Epithelial cell of prostate (primary cell): ENCODE measurements around the gene ZNF618.

ENCODE experiments used
- DNase-seq: peaks from one replicate; pipeline ENCODE4 v3.0.0-alpha.2; 2011; ENCODE audit warnings: low read depth, low spot score
- H3K27ac ChIP-seq: fragments of 450-650 bp; 2 replicates; pipeline ENCODE4 v1.5.1; 2017; ENCODE audit warnings: mild to moderate bottlenecking

ZNF618 gene

DNA sequence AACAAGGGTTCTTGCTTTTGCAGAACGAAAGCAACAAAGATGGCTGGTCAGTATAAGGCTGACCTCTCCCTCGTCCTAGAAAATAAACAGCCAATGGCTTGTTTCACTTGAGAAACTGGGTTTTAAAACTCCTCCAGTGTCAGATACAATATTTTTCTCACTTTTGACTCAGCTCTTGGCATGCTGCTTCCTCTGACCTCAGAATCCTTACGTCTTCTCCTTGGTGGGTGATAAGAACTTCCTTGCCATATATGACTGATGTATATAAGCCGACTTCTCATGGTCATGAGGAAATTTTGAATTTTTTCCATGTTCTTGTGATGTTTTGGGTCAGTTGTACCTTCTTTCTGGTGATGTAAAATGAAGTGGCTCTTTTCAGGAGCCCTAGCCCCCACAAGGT lies 3.8 kb downstream of the ZNF618 start:
- no peak overlapping the region for H3K27ac ChIP-seq

DNA sequence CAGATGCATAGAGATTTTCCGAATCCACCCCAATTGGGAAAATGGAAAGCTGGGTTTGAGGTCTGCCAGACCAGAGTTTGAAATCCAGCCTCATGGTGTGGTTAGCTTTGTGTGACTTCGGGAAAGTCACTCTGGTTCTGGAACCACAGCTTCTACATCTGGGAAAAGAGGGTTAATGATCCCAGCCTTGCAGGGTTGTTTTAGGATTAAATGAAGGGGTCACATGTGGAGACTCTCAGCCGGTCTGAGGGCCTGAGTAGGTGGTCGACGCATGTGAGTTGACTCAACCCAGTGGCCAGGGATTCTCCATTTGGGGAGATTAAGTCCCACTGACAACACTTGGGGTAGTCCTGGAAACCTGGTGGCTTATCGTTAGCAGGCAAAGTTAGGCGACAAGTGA lies 6.1 kb downstream of the ZNF618 start:
- no peak overlapping the region for H3K27ac ChIP-seq
- DNase-seq: no peak

More for the DNA sequence above, 3.8 kb downstream of the ZNF618 start:
- no peak for DNase-seq

DNA sequence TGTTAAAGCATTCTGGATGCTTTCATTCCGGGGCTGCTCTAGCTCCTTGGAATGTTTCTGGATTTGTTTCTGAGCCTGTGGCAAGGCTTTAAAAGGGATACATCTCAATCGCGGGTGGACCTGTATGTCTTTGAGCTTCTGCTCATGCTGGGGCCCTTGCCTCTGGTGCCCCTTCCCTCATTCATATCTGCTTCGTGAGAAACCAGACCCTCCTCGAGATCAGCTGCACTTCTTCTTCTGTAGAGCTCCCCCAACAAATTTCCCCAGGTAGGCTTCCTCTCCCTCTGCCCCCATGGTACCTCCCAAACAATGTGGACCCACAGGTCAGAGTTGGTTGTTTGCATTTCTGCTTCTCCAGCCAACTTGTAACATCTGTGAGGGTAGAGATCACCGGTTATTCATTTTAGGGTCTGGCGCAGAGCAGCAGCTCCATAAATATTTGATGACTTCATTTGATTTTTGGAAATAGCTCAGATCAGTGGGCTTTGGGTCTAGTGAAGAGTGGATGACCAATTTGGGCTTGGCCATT lies 6.6 kb downstream of the ZNF618 start:
- no peak for DNase-seq
- no peak overlapping the region for H3K27ac ChIP-seq

DNA sequence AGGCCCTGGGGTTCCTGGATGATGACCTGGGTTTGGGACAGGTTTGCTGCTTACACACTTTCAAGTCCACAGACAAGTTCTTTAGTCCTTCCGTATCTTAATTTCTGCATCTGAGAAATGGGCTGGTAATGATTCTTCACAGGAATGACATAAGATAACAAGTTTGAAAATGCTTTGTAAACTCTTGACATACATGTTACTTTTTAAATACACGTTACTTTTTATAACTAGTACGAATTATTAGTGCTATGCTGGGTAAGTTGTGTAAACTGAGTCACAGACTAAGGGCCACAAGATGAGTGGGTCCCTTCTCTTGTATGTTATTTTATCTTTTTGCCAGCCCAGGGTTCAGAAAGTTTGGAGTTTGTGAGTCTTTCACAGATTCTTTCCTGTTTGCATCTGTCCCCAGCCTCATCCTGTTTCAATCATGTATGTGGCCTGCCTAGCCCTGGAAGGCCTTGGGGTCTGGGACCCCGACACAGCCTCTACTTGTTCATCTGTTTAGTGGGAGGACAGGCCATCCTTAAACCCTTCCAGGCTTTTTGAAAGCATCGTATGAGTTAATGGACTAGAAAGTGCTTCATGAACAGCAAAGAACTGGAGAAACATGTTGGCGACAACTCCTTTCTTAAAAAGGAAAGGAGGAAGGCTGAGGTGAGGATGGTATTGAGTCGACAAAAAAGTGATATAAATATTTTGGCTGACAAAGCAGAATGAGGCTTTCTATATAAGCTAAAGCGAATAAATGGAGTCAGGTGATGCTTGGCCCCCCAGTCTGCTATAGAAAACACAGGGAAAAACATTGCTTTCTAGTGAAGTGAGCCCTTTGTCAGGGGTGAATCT lies 9.3 kb downstream of the ZNF618 start:
- no peak overlapping the region for H3K27ac ChIP-seq
- no peak for DNase-seq

DNA sequence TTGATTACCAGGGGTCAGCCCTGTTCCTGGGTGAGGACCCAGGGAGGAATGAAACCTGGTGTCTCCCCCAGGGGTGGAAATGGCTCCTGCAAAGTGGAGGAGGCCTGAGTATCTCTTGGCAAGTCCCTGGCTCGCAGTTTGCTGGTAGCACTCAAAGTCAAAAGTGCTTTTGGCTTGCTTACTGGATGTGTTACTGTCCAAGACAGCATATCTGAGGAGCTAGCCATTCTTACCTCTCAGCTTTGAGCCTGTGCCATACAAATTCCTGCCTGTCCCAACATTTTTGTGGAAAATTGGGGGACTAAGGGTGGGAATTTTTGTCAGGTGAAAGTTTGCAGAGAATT lies 9.9 kb downstream of the ZNF618 start:
- no peak overlapping the region for H3K27ac ChIP-seq
- DNase-seq: no peak

DNA sequence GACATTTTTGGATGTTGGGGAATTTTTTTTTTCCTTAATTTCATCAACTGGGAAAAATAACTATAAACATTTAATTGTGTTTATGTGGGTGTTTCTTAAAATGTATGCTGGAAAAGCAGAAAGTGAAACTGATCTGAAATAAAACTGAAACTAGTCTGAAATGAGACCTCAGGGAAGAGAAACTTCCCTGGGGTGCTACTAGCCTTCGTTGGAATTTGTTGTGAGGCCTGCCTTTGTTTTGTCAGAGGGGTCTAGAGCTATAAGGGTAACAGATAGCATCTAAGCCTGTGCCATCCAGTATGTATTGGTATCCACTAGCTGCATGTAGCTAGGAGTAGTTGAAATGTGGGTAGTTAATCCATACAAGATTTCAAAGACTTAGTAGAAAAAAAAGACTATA lies 10.4 kb downstream of the ZNF618 start:
- no peak overlapping the region for H3K27ac ChIP-seq
- no peak for DNase-seq

DNA sequence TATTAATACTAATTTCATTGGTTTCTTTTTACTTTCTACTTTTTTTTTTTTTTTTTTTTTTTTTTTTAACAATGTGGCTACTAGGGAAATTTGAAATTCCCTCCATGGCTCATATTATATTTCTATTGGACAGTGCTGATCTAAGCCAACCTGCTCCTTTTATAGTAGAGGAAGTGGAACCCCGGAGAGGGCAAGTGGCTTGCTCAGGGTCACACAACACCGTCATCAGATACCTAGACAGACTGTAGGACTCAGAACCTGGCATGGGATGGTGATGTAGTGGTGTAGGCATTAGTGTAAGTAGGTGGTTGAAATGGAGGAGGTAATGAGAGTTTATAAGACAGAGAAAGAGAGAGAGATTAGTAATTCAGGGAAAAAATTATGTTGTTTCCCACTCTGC lies 10.8 kb downstream of the ZNF618 start:
- H3K27ac ChIP-seq: no peak overlapping the region
- DNase-seq: no peak

DNA sequence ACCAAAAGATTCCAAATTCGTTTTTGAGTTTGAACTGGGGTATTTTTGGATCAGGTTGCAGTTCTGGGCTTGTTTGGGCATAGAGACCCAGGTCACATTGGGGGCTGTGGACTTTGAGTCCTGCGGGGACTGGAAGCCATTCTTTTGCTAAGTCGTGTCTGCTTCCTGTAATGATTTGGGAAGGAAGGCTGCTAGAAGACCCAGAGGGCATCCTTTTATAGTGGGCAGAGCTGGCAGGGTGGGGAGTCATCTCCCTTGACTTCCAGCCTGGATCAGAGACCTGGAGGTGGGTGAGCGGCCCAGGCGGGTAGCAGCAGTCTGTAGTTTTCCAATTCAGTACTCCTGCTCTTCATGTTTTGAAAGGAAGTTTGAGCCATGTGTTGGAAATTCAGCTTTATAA lies 11.3 kb downstream of the ZNF618 start:
- DNase-seq: no peak
- H3K27ac ChIP-seq: no peak overlapping the region

DNA sequence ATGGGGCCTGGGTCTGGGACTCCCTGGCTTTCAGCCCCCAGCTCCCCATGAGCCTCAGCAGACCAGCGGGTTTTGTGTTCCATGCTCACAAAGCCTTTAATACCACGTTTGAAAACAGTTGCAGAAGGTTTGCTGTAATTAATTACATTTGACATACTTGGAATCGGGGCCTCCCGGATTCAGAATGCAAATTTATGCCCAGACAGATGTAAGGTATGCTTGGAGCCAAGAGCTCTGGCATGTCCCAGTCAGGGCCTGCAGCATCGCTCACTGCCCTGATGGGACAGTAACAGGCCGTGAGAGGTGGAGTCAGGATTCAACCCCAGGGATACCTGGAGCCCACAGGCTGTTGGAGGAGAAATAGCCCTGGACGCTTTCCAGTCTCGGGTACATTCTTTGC lies 12.2 kb downstream of the ZNF618 start:
- DNase-seq: no peak
- H3K27ac ChIP-seq: no peak overlapping the region

DNA sequence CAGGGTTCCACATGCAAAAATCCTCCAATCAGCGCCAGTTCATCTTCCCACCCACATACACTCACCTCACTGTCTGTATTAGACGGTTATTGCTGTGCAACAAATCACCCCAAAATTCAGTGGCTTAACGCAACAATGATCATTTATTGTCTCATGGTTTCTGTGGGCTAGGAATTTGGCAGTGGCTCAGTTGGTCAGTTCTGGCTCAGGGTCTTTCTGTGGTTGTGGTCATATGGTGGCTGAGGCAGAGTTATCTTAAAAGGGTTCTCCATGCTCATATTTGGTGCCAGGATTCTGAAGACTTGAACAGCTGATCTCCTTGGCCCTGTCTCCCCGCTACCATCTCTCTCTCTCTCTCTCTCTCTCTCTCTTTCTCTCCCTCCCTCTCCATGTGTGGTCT lies 12.9 kb downstream of the ZNF618 start:
- H3K27ac ChIP-seq: no peak overlapping the region
- no peak for DNase-seq

DNA sequence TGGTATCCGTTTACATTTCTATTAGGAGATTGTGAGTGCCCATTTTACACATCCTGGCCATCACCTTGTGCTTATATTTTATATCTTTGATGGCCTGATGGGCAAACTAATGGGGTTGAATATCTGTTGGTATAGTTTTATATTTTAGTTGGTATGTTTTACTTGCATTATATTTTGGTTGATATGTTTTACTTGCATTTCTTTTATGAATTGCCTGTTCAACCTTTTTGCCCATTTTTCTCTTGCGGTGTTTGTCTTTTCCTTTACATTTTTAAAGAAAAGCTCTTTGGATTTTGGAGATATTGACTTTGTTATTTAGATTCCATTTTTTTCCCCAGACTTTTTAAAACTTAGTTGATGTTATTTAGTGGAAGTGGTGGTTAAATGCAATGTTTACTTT lies 14.6 kb downstream of the ZNF618 start:
- DNase-seq: no peak
- H3K27ac ChIP-seq: no peak overlapping the region

DNA sequence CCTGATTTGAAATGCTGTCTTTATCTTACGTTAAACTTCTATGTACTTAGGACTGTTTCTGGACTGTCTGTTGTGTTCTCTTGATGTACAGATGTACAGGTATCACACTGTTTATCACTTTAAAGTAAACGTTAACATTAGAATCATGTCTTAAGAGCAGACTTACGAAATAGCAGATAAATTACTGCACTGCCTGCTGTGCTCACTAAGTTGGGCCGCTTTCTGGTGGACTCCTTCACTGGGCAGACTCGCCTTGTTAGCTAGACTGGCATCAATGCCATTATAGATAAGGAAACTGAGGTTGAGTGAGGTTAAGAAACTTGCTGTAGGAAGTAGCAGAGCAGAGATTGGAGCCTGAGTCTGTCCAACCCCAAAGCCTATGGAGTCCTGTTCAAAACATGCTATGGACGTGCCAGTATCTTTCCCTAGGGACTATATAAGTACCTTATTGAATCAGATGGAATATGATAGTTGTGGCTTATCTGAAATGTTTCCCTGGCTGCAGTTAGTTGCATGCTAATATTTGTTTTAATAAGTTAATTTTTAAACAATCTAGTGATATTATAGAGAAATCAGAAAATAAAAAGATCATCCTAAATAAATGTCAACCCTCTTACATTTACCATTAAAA lies 16.9 kb downstream of the ZNF618 start:
- no peak overlapping the region for H3K27ac ChIP-seq
- no peak for DNase-seq

DNA sequence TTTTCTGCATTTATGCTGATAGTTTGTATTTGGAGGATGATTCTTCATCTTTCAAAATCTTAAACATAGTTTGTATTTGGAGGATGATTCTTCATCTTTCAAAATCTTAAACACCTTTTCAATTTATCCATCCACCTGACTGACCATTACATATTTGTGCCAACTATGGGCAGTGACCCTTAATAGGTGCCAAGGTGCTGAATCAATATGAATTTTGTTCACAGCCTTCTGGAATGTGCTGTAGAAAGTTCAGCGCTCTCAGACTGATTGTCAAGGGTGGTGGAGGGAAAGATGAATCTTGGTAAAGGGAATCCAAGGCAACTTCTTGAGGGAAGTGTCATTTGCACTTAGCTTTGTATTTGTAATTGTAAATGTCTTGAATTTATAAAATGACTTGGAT lies 18.1 kb downstream of the ZNF618 start:
- H3K27ac ChIP-seq: no peak overlapping the region
- DNase-seq: no peak

DNA sequence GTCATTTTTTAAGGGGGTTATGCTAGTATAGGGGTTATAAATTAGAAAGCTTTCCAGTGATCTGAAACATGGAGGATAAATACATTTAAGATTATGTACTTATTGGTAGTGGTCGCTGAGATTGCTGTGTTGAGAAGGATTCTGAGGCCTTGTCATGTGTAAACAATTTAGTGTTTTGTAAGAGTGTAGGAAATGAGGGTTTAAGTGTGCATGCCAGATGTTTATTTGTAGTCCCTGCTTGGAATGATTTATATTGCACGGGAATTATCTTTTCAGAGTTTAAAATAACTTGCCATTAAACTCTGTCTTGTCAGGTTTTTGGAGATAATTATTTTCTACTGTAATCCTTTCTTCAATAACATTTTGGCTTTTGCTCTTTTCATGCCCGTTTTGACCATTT lies 19.4 kb downstream of the ZNF618 start:
- no peak for DNase-seq
- H3K27ac ChIP-seq: no peak overlapping the region

DNA sequence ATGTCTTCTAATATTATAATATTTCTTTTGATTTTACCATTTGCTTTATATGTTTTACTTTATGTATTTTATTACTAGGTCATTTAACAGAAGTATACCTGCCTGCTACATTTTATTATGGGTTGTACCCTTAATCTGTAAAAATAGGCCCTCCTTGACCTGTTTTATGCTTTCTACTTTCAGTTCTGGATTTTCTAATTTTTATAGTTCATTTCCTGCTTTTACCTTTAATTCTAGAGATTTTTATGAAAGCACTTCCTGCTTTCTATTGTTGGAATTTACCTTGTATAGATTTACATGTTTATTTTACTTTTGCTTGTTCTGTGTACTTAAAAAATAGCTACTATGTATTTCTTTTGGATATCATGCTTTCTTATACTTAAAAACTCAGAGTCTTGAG lies 20.6 kb downstream of the ZNF618 start:
- DNase-seq: no peak

DNA sequence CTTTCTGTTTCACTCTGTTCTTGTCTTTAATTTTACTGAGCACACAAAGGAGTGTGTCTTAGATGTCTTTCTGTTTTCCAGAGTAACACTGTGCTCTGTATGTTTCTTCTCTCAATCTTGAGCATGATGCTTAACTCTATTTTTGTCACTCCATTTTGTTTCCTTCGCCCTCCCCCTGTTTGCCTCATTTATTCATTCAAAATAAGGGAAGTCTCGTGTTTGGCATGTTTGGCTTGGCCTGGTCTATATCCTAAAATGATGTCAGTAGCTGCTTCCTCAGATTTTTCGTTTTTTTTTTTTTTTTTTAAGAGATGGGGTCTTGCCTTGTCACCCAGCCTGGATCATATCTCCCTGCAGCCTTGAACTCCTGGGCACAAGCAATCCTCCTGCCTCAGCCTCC lies 22.0 kb downstream of the ZNF618 start:
- no peak for DNase-seq
- no peak overlapping the region for H3K27ac ChIP-seq

More for the DNA sequence above, 20.6 kb downstream of the ZNF618 start:
- H3K27ac ChIP-seq: no peak overlapping the region

DNA sequence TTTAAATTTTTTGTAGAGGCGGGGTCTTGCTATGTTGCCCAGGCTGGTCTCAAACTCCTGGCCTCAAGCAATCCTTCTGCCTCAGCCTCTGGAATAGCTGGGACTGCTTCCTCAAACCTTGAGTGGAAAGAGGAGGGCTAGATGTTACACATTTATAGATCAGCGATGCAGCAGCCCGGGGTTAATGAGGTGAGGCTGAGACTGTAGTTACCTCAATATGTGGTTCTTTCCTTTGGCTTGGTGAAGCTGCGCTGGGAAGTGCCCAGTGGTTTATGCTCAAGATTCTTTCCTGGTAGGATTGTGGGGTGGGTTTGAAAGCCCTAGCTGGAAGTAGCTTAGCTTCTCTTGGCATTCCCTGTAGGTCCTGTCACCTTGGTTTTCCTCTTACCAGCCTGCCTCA lies 22.5 kb downstream of the ZNF618 start:
- no peak overlapping the region for H3K27ac ChIP-seq
- no peak for DNase-seq

DNA sequence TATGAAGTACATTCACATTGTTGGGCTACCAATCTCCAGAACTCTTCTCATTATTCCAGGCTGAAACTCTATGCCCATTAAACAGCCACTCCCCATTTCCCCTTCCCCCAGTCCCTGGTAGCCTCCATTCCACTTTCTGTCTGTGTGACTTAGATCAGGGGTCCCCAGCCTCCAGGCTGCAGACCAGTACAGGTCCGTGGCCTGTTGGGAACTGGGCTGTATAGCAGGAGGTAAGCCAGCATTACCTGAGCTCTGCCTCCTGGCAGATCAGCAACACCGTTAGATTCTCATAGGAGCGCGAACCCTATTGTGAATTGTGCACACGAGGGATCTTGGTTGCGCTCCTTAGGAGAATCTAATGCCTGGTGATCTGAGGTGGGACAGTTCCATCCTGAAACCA lies 23.1 kb downstream of the ZNF618 start:
- no peak overlapping the region for H3K27ac ChIP-seq
- no peak for DNase-seq

DNA sequence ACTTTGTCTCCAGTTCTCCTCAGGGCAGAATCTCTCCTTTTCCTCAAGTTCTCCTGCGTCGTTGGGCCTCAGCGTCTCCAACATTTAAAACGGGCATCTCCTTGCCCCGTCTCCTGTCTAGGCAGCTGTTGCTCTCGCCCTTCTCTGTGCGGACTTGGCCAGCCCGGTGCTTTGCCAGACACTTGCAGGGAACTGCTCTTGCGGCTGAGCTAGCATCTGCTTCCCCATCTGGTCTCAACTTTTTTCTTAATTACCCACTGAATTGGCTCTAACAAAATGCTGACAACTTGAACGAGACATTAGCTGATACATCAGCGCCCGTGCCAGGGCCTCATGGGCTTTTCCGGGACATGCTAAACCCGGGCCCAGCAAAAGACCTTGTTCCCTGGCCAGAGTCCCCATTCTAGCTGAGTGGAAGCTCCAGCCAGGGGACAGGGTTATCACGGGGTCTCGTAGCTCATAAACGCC lies 25.1 kb downstream of the ZNF618 start:
- H3K27ac ChIP-seq: no peak overlapping the region
- DNase-seq: no peak

DNA sequence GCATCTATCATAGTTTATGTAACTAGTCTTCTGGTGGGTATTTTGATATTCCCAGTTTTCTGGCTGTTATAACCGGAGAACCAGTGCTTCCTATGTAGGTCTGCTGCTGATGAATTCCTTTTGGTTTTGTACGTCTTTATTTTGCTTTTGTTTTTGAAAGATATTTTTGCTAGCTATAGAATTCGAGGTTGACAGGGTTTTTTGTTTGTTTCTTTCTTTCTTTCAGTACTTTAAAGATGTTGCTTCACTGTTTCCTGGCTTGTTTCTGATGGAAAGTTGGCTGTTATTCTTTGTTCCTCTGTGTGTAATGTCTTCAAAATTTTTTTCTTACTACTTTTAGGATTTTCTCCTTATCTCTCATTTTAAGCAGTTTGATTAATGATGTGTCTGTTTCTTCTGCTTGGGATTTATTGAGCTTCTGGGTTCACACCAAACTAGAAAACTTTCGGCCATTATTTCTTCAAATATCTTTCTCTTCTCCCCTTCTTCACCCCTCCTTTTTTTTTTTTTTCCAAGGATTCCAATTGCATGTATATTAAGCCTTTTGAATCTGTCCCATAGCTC lies 27.5 kb downstream of the ZNF618 start:
- H3K27ac ChIP-seq: no peak overlapping the region
- no peak for DNase-seq

DNA sequence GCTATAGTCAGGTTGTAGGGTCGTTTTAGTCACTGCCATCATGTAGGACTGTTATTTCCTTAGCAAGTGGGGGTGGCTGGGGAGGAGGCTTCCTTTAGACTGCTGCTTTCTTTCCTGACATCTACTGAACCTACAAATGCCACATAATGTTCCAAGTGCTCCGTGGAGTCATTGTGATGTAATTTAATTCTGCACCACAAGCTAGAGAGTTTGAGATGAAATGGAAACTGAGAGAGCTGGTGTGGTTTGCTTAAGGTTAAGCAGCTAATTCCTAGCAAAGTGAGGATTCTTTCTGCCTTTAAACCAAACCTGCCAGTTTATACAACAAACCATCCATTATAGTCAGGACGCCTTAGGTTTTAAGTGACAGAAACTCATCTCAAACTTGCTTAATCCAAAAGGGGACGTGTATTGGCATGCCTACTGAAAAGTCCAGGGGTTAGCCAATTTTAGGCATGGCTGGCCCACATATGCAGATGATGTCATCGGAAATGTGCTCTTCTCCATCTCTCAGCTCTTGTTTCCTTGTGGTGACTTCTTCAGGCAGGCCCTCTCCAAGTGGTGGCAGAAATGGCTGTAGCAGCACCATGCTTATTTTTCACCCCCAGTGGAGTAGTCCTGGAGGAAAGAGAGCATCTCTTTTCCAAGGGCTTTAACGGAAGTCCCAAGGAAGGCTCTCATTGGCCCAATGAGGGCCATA lies 30.5 kb downstream of the ZNF618 start:
- DNase-seq: peak; percentile 66
- H3K27ac ChIP-seq: peak overlapping the region; percentile 46
